GM18519 (cell line): Measurements from ENCODE around the gene TRPV5.

ENCODE experiments used
- ATAC-seq: cut with Tn5 transposase; IDR thresholded peaks from one replicate; pipeline ENCODE4 v1.9.1; 2021; ENCODE audit warnings: mild to moderate bottlenecking, moderate library complexity; ENCODE audit not compliant: unreplicated experiment, low FRiP score

The TRPV5 gene

GRCh38 chr7:142860968-142861367, 72.6 kb downstream of the TRPV5 start:
- ATAC-seq: no peak

DNA sequence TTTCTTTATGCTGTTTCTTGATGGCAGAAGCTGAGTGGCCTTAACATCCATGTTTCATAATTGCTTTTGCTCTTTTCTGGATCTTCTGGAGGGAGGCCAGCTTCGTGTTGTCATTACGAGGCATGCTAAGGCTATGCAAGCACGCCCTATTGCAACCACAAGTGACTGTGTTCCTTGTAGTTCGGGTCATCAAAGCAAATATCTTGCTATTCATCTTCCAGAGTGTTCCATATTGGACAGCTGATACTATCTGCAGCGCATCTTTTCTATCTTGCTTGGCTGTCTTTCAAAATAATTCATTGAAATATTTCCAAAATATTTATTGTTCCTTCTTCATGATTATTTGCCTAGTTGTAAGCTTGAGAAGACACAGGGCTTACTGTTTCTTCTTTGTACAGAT, 73.7 kb downstream of the TRPV5 start:
- ATAC-seq: no peak

GRCh38 chr7:142859411-142859810, 74.1 kb downstream of the TRPV5 start:
- ATAC-seq: no peak
